Measurements from ENCODE around the gene VPS35L. TPM values are rescaled to one million over a fixed set of nuclear protein-coding genes. Genes with fewer than 3 reads are reported as not detected.

The VPS35L gene
- total and polyA plus RNA-seq, 7 experiments from 2014 or later, result 38.6 to 52.0 (median 46.6) TPM

DNA sequence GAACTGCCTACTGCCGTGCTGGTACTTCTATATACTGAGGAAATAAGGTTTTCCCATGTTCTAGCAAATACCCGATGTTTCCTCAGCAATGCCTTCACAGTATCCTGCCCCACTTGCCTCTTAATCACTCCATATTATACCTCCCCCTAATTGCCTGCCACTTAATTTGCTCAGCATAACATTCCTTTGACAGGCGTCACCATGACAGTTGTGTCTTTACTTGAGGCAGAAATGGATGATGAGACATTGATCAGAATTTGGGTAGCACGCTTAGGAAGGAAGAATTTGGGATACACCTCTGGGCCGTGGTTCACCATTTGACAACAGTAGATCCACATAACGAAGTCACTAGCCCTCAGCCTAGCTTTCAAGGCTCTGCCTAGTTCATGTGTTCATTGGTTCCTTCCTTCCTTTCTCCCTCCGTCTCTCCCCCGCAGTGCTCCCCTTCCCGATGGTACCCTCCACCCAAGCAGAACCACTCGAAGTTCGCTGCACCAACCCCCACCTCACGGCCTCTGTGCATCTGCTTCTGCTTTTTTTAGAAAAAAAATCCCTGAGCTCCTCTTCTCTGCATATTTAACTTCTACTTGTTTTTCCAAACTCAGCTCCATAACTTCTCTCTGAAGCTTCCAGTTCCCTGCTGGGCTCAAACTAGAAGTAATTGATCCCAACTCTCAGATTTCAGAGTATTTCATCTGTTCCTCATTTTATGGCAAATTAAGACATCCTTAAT, 182.0 kb downstream of the VPS35L start:
- no peaks in the 10 kb centered on the region for H3K27me3 Mint-ChIP-seq
- Histone ChIP-seq H3K36me3 (ENCODE audit: control insufficient read depth in 2 of 3, insufficient read depth in 3 of 3, low read length in 3 of 3) (no peaks in the 10 kb centered on the region), H3K27ac (ENCODE audit: low read depth, low read length) (no peak overlapping the region), H3K4me3 (ENCODE audit: low read length) (no peak overlapping the region), H3K9me3 (ENCODE audit: control insufficient read depth in 2 of 3, low read length in 3 of 3) (no peaks in the 10 kb centered on the region), H3K4me1 (ENCODE audit: control insufficient read depth in 2 of 2, insufficient read depth in 2 of 2, low read length in 2 of 2) (no peaks in the 10 kb centered on the region), H3K27me3 (ENCODE audit: control insufficient read depth in 2 of 2, insufficient read depth in 2 of 2, low read length in 2 of 2) (no peaks in the 10 kb centered on the region)
- H3K4me1 Mint-ChIP-seq, result peaks cover 0 to 4% (median 0%) of the 10 kb centered on the region in 7 donors
- no peak for ATAC-seq
- ChIA-PET POLR2A (no interaction called here), CTCF (no interaction called here)
- intact Hi-C loops (cut with micrococcal nuclease), result no loop called here
- H3K4me3 Mint-ChIP-seq, result no peak overlapping the region
- H3K27ac Mint-ChIP-seq, result no peak overlapping the region
- peaks cover 0 to 19% (median 0%) of the 10 kb centered on the region in 5 donors for H3K36me3 Mint-ChIP-seq
- H3K9me3 Mint-ChIP-seq, result no peaks in the 10 kb centered on the region
- DNase-seq, result no peak

DNA sequence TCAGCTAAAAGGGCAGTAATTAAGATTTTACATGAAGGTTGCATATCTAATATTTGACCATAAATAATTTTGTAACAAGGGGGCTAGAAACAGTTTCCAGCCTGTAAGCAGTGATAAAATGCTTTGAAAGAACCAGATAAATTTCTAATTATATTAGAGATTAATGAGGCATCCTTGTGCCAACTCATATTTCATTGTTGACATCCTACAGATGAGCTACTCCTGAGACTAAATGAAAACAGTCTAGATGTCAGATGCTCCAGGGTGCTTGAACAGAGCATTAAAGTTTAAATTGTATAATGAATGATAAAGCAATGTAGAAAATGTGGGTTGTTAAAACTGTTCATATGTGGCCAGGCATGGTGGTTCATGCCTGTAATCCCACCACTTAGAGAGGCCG, 185.9 kb downstream of the VPS35L start:
- intact Hi-C loops (cut with micrococcal nuclease), result no loop called here
- Mint-ChIP-seq H3K4me3 (no peak overlapping the region), H3K9me3 (no peaks in the 10 kb centered on the region)

DNA sequence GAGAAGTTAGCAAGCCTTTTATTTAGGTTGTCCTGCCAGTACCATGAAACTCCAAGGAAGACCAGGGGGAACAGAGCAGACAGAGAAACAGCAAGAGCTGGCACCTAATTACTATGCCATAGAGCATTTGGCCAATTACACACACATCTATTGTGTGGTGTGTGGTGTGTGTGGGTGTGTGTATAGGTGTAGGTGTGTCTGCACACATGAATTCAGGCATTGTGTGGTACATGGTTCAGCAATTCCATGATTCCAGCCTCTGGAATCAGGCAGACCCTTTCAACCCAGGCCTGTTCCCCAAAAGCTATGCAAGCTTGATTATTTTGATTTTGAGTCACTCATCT, 188.3 kb downstream of the VPS35L start:
- POLR2A ChIA-PET, result no interaction called here
- intact Hi-C loops (cut with micrococcal nuclease), result no loop called here
- H3K4me3 Mint-ChIP-seq, result no peak overlapping the region
- ATAC-seq, result no peak
- no peak overlapping the region for H3K4me3 ChIP-seq (ENCODE audit: low read length)
- no peaks in the 10 kb centered on the region for H3K36me3 ChIP-seq (ENCODE audit: control insufficient read depth in 2 of 3, insufficient read depth in 3 of 3, low read length in 3 of 3)
- peaks cover 0 to 8% (median 0%) of the 10 kb centered on the region in 5 donors for H3K36me3 Mint-ChIP-seq
- H3K4me1 ChIP-seq (ENCODE audit: control insufficient read depth in 2 of 2, insufficient read depth in 2 of 2, low read length in 2 of 2), result no peaks in the 10 kb centered on the region
- H3K9me3 ChIP-seq (ENCODE audit: control insufficient read depth in 2 of 3, low read length in 3 of 3), result no peaks in the 10 kb centered on the region
- H3K27ac ChIP-seq (ENCODE audit: low read depth, low read length), result no peak overlapping the region
- H3K4me1 Mint-ChIP-seq, result no peaks in the 10 kb centered on the region
- H3K27me3 ChIP-seq (ENCODE audit: control insufficient read depth in 2 of 2, insufficient read depth in 2 of 2, low read length in 2 of 2), result no peaks in the 10 kb centered on the region
- H3K27ac Mint-ChIP-seq, result peak overlapping the region in 1 of 9 donors; percentile 88
- H3K27me3 Mint-ChIP-seq, result no peaks in the 10 kb centered on the region
- no peaks in the 10 kb centered on the region for H3K9me3 Mint-ChIP-seq
- no peak for DNase-seq
- CTCF ChIA-PET, result no interaction called here

More for the DNA sequence above, 185.9 kb downstream of the VPS35L start:
- no peak overlapping the region for H3K4me3 ChIP-seq (ENCODE audit: low read length)
- no peaks in the 10 kb centered on the region for H3K4me1 ChIP-seq (ENCODE audit: control insufficient read depth in 2 of 2, insufficient read depth in 2 of 2, low read length in 2 of 2)
- H3K27me3 Mint-ChIP-seq, result no peaks in the 10 kb centered on the region
- ATAC-seq (no peak), DNase-seq (no peak)
- ChIA-PET CTCF (no interaction called here), POLR2A (interaction anchor here (0.7 kb wide), 1 partner anchor 100 kb away, joined by 3 read pairs; no protein-coding TSS in a partner anchor)
- H3K27me3 ChIP-seq (ENCODE audit: control insufficient read depth in 2 of 2, insufficient read depth in 2 of 2, low read length in 2 of 2), result no peaks in the 10 kb centered on the region
- H3K4me1 Mint-ChIP-seq, result peaks cover 0 to 3% (median 0%) of the 10 kb centered on the region in 7 donors
- H3K36me3 ChIP-seq (ENCODE audit: control insufficient read depth in 2 of 3, insufficient read depth in 3 of 3, low read length in 3 of 3), result no peaks in the 10 kb centered on the region
- peaks cover 0 to 8% (median 0%) of the 10 kb centered on the region in 5 donors for H3K36me3 Mint-ChIP-seq
- no peak overlapping the region for H3K27ac Mint-ChIP-seq
- H3K27ac ChIP-seq (ENCODE audit: low read depth, low read length), result no peak overlapping the region
- H3K9me3 ChIP-seq (ENCODE audit: control insufficient read depth in 2 of 3, low read length in 3 of 3), result no peaks in the 10 kb centered on the region

DNA sequence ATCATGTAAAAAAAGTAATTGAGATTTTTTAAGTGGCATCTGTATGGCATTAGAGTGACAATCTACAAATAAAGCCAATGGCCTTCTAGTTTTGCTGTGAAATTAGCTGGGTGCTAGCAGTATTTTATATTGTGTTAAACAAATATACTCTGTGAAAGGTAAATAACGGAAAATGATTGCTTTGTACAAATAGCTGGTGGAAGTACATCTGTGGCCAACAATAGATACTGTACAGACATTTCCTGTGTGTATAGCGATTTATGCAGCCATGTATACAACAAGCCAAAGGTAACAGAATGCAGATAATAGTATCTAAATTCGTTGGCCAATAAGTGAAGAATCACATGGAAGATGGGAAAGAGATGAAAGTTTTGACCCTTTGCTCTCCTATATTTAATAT, 189.2 kb downstream of the VPS35L start:
- ATAC-seq, result no peak
- H3K27ac Mint-ChIP-seq, result no peak overlapping the region
- Histone ChIP-seq H3K36me3 (ENCODE audit: control insufficient read depth in 2 of 3, insufficient read depth in 3 of 3, low read length in 3 of 3) (no peaks in the 10 kb centered on the region), H3K4me1 (ENCODE audit: control insufficient read depth in 2 of 2, insufficient read depth in 2 of 2, low read length in 2 of 2) (no peaks in the 10 kb centered on the region), H3K27me3 (ENCODE audit: control insufficient read depth in 2 of 2, insufficient read depth in 2 of 2, low read length in 2 of 2) (no peaks in the 10 kb centered on the region), H3K4me3 (ENCODE audit: low read length) (no peak overlapping the region), H3K27ac (ENCODE audit: low read depth, low read length) (no peak overlapping the region), H3K9me3 (ENCODE audit: control insufficient read depth in 2 of 3, low read length in 3 of 3) (no peaks in the 10 kb centered on the region)
- CTCF ChIA-PET, result no interaction called here
- intact Hi-C loops (cut with micrococcal nuclease), result no loop called here
- no peak for DNase-seq
- H3K4me1 Mint-ChIP-seq, result no peaks in the 10 kb centered on the region
- POLR2A ChIA-PET, result no interaction called here
- peaks cover 0 to 8% (median 0%) of the 10 kb centered on the region in 5 donors for H3K36me3 Mint-ChIP-seq
- no peaks in the 10 kb centered on the region for H3K27me3 Mint-ChIP-seq
- no peak overlapping the region for H3K4me3 Mint-ChIP-seq
- no peaks in the 10 kb centered on the region for H3K9me3 Mint-ChIP-seq

DNA sequence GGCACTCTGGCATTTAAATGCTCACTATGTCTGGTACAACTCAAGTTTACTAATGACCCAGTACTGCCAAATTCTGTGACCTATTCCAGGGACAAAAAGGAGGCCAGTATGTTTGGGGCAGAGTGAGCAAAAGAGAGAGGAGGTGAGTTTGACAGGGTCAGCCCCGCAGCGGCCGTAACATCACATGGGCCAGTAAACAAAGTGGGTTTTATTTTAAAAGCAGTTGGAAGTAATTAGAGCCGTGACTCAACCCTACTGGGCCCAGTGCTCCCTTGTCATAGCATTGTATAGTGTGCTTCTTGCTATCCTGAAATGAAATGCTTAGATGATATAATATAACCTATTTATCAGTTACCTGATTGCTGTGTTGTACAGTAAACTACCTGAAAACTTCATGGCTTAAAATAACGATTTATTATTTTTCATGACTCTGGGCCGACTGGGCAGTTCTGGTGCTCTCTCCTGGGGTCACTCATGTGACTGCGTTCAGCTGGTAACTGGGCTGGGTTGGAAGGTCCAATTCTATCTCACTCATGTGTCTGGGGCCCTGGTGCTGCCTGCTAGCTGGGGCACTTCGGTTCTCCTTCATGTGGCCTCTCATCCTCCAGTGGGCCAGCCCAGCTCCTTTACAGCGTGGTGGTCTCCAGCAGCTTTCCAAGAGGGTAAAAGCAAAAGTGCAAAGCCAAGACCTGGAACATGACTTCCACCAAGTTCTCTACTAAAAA, 189.9 kb downstream of the VPS35L start:
- no peaks in the 10 kb centered on the region for H3K4me1 ChIP-seq (ENCODE audit: control insufficient read depth in 2 of 2, insufficient read depth in 2 of 2, low read length in 2 of 2)
- Mint-ChIP-seq H3K27me3 (no peaks in the 10 kb centered on the region), H3K9me3 (no peaks in the 10 kb centered on the region), H3K4me1 (no peaks in the 10 kb centered on the region), H3K4me3 (no peak overlapping the region), H3K27ac (no peak overlapping the region), H3K36me3 (no peaks in the 10 kb centered on the region)
- H3K4me3 ChIP-seq (ENCODE audit: low read length), result no peak overlapping the region
- no peaks in the 10 kb centered on the region for H3K27me3 ChIP-seq (ENCODE audit: control insufficient read depth in 2 of 2, insufficient read depth in 2 of 2, low read length in 2 of 2)
- intact Hi-C loops (cut with micrococcal nuclease), result no loop called here
- ChIA-PET POLR2A (no interaction called here), CTCF (no interaction called here)
- no peaks in the 10 kb centered on the region for H3K9me3 ChIP-seq (ENCODE audit: control insufficient read depth in 2 of 3, low read length in 3 of 3)
- DNase-seq (no peak), ATAC-seq (no peak)
- no peak overlapping the region for H3K27ac ChIP-seq (ENCODE audit: low read depth, low read length)
- no peaks in the 10 kb centered on the region for H3K36me3 ChIP-seq (ENCODE audit: control insufficient read depth in 2 of 3, insufficient read depth in 3 of 3, low read length in 3 of 3)

DNA sequence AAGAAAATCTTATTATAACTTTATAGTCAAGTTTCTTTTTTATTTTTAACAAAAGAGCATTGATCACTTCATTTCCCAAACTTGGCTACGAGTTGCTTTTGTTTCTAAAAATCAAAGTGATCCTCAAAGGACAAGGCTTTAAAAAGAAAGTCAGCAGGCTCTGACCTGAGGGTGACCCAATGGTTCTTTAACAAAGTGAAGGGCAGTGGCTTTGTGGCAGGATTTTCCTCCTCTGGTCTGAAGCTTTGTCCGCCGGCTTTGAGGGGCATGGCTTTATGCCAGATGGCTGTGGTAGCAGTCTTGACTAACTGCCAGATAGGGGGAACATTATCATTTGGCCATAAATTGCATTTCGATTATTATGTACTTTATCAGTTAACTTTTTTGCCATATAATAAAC, 191.1 kb downstream of the VPS35L start:
- no peak overlapping the region for H3K27ac Mint-ChIP-seq
- H3K9me3 Mint-ChIP-seq, result no peaks in the 10 kb centered on the region
- POLR2A ChIA-PET, result no interaction called here
- Histone ChIP-seq H3K27ac (ENCODE audit: low read depth, low read length) (no peak overlapping the region), H3K4me3 (ENCODE audit: low read length) (no peak overlapping the region), H3K36me3 (ENCODE audit: control insufficient read depth in 2 of 3, insufficient read depth in 3 of 3, low read length in 3 of 3) (no peaks in the 10 kb centered on the region), H3K9me3 (ENCODE audit: control insufficient read depth in 2 of 3, low read length in 3 of 3) (no peaks in the 10 kb centered on the region), H3K4me1 (ENCODE audit: control insufficient read depth in 2 of 2, insufficient read depth in 2 of 2, low read length in 2 of 2) (no peaks in the 10 kb centered on the region), H3K27me3 (ENCODE audit: control insufficient read depth in 2 of 2, insufficient read depth in 2 of 2, low read length in 2 of 2) (no peaks in the 10 kb centered on the region)
- no peaks in the 10 kb centered on the region for H3K4me1 Mint-ChIP-seq
- H3K4me3 Mint-ChIP-seq, result no peak overlapping the region
- no peak for ATAC-seq
- H3K36me3 Mint-ChIP-seq, result no peaks in the 10 kb centered on the region
- intact Hi-C loops (cut with micrococcal nuclease), result no loop called here
- no peaks in the 10 kb centered on the region for H3K27me3 Mint-ChIP-seq
- CTCF ChIA-PET, result no interaction called here
- no peak for DNase-seq
